Neural cell (in vitro differentiated cells): Measurements from ENCODE around the gene WDR91. TPM values are rescaled to one million over a fixed set of nuclear protein-coding genes. Genes with fewer than 3 reads are reported as not detected.

Experiments
- H2AFZ ChIP-seq: fragments of 200-600, 300-800 bp; sonication (generic), shearing (Covaris generic); 2 replicates; pipeline ENCODE4 v1.6.0; 2014; ENCODE audit warnings: low read depth, mild to moderate bottlenecking, antibody characterized with exemption, low read length, moderate library complexity
- H3F3A ChIP-seq: fragments of 200-600 bp; shearing (Covaris generic); 2 replicates; pipeline ENCODE4 v1.6.1; 2016; ENCODE audit warnings: mild to moderate bottlenecking, moderate library complexity, mixed read lengths, antibody characterized with exemption, low read length; ENCODE audit not compliant: insufficient read depth, poor library complexity, severe bottlenecking
- H3K27ac ChIP-seq: fragments of 200-600, 300-800 bp; sonication (generic), shearing (Covaris generic); 2 replicates; pipeline ENCODE4 v1.5.1; 2014; ENCODE audit warnings: mild to moderate bottlenecking, low read length, moderate library complexity
- H3K27me3 ChIP-seq: fragments of 300-800, 200-600 bp; sonication (generic), shearing (Covaris generic); 2 replicates; pipeline ENCODE4 v1.6.0; 2014; ENCODE audit warnings: mild to moderate bottlenecking, low read depth, low read length, moderate library complexity; ENCODE audit not compliant: insufficient read depth
- H3K36me3 ChIP-seq: fragments of 300-800, 200-600 bp; sonication (generic), shearing (Covaris generic); 2 replicates; pipeline ENCODE4 v1.5.1; 2014; ENCODE audit warnings: mild to moderate bottlenecking, antibody characterized with exemption, low read length, moderate library complexity; ENCODE audit not compliant: insufficient read depth
- H3K4me2 ChIP-seq: fragments of 300-800, 200-600 bp; sonication (generic), shearing (Covaris generic); 2 replicates; pipeline ENCODE4 v1.6.0; 2014; ENCODE audit warnings: mild to moderate bottlenecking, low read length
- H3K4me3 ChIP-seq: fragments of 300-800, 200-600 bp; sonication (generic), shearing (Covaris generic); 2 replicates; pipeline ENCODE4 v1.5.1; 2014; ENCODE audit warnings: mild to moderate bottlenecking, low read length, moderate library complexity
- H3K79me2 ChIP-seq: fragments of 200-600 bp; shearing (Covaris generic); replicated peaks from 2 replicates; pipeline ENCODE4 v1.6.0; 2014; ENCODE audit warnings: mild to moderate bottlenecking, low read length, moderate library complexity; ENCODE audit not compliant: insufficient read depth
- H3K9ac ChIP-seq: fragments of 300-800, 200-600 bp; sonication (generic), shearing (Covaris generic); 2 replicates; pipeline ENCODE4 v1.6.1; 2016; ENCODE audit warnings: mild to moderate bottlenecking, low read length, mixed read lengths
- H3K9me2 ChIP-seq: fragments of 200-600 bp; shearing (Covaris generic); 2 replicates; pipeline ENCODE4 v1.6.1; 2016; ENCODE audit warnings: mild to moderate bottlenecking, low read length, mixed read lengths; ENCODE audit not compliant: insufficient read depth
- H3K9me3 ChIP-seq: fragments of 200-600, 300-800 bp; sonication (generic), shearing (Covaris generic); 2 replicates; pipeline ENCODE4 v1.6.1; 2016; ENCODE audit warnings: mild to moderate bottlenecking, mixed run types, low read length, moderate library complexity, mixed read lengths
- H4K20me1 ChIP-seq: fragments of 200-600 bp; shearing (Covaris generic); 2 replicates; pipeline ENCODE4 v1.6.1; 2016; ENCODE audit warnings: mild to moderate bottlenecking, mixed run types; ENCODE audit not compliant: insufficient read depth
- EP300 ChIP-seq: fragments of 450-650 bp; conservative IDR thresholded peaks from 2 replicates; pipeline ENCODE4 v1.6.1; 2014; ENCODE audit warnings: antibody characterized with exemption, mild to moderate bottlenecking, moderate library complexity; ENCODE audit not compliant: poor library complexity, severe bottlenecking
- EZH2 ChIP-seq: fragments of 200-600, 300-800 bp; shearing (Covaris generic), sonication (generic); IDR thresholded peaks from 2 replicates; pipeline ENCODE4 v1.6.1; 2014; ENCODE audit warnings: antibody characterized with exemption, low read length, borderline replicate concordance, mild to moderate bottlenecking; ENCODE audit not compliant: insufficient read depth, poor library complexity, severe bottlenecking
- MXI1 ChIP-seq: fragments of 450-650 bp; conservative IDR thresholded peaks from 2 replicates; pipeline ENCODE4 v1.6.1; 2014; ENCODE audit warnings: antibody characterized with exemption, mild to moderate bottlenecking; ENCODE audit not compliant: poor library complexity, severe bottlenecking
- POLR2AphosphoS5 ChIP-seq: IDR thresholded peaks from 2 replicates; pipeline ENCODE4 v1.6.1; 2012
- RAD21 ChIP-seq: fragments of 450-650 bp; conservative IDR thresholded peaks from 2 replicates; pipeline ENCODE4 v1.6.1; 2014; ENCODE audit warnings: antibody characterized with exemption, mild to moderate bottlenecking, moderate library complexity
- SMC3 ChIP-seq: fragments of 450-650 bp; conservative IDR thresholded peaks from 2 replicates; pipeline ENCODE4 v1.6.1; 2014; ENCODE audit warnings: antibody characterized with exemption, mild to moderate bottlenecking, moderate library complexity; ENCODE audit not compliant: poor library complexity
- TAF1 ChIP-seq: IDR thresholded peaks from 2 replicates; pipeline ENCODE4 v1.6.1; 2012; ENCODE audit warnings: low read depth
- polyA plus RNA-seq: library from polyadenylated mRNA; depleted of rRNA; stranded (reverse); fragments of >200 nt; gene quantifications from 2 replicates; pipeline ENCODE4 v1.2.3, GENCODE V29; 2014
- TF ChIP-seq, protein P1 (sequence below): IDR thresholded peaks from 2 replicates; pipeline ENCODE4 v1.6.1; 2012; ENCODE audit warnings: borderline replicate concordance
- TF ChIP-seq, protein P2 (sequence below): fragments of 450-650 bp; IDR thresholded peaks from 2 replicates; pipeline ENCODE4 v1.5.1; 2014; ENCODE audit warnings: antibody characterized with exemption, mild to moderate bottlenecking, moderate library complexity; ENCODE audit not compliant: poor library complexity, severe bottlenecking

The WDR91 gene
- polyA plus RNA-seq, 1 donor from 2014 or later = 17.7 TPM

DNA sequence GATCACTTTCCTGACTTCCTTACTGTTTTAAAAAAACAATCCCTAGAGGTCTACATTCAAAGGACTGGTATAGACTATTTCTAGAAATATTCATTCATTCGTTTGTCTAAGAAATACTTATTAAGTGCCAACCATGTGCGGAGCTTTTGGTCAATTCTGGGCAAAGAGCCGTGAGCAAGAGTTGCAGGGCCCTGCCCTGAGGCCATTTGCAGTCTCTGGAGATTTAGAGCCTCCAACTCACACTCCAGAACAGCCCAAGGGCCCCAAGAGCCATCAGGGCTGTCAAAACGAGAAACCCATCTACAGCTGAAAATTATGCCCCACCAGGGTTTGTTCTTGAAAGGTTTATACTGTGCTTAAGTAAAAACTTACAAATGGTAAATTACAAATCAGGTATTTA lies 16.2 kb downstream of the WDR91 start:
- Histone ChIP-seq H2AFZ (no peak overlapping the region), H3K27me3 (no peaks in the 10 kb centered on the region), H3K36me3 (no peaks in the 10 kb centered on the region), H3K9ac (no peak overlapping the region), H3K27ac (no peak overlapping the region), H3K79me2 (no peaks in the 10 kb centered on the region), H3K9me3 (no peaks in the 10 kb centered on the region), H3K4me2 (no peak overlapping the region), H3K9me2 (no peaks in the 10 kb centered on the region), H3F3A (no peaks in the 10 kb centered on the region), H4K20me1 (no peaks in the 10 kb centered on the region), H3K4me3 (no peak overlapping the region)
- no peak for TF ChIP-seq EP300

DNA sequence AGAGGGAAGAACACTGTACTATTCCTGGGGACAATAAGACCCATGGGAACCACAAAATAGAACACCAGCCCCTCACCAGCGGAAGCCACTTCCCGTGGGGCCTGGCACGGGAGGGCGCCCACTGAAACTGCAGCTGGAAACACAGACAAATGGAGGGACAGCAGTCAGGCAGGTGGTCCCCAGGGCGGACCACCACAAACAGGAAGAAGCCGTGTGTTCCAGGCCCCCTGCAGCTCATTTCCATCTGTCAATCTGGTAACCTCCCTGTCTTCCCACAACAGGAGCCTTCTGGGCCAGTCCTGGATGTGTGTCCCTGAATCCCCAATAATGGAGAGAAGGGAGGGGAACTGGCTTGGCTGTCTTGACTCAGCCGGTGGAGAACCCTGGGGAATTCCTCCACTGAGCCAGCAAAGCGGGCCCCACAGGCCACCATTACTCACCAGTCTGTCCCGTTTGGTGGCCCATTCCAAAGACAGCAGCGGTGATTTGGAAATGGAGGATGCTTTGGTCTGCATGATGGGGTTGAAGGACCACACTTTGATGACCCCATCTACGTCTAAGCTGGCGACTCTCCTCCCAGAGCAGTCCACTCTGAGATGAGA lies 16.7 kb downstream of the WDR91 start:
- Histone ChIP-seq H3K9me2 (no peaks in the 10 kb centered on the region), H4K20me1 (no peaks in the 10 kb centered on the region), H3K36me3 (no peaks in the 10 kb centered on the region), H3K4me2 (no peak overlapping the region), H2AFZ (no peak overlapping the region), H3K4me3 (no peak overlapping the region), H3K79me2 (no peaks in the 10 kb centered on the region), H3K9ac (no peak overlapping the region), H3K27me3 (no peaks in the 10 kb centered on the region), H3K9me3 (no peaks in the 10 kb centered on the region), H3F3A (no peaks in the 10 kb centered on the region), H3K27ac (no peak overlapping the region)
- TF ChIP-seq EZH2 = no peak
- TF ChIP-seq RAD21 = no peak
- TF ChIP-seq EP300 = no peak
- TF ChIP-seq, protein P1, sequence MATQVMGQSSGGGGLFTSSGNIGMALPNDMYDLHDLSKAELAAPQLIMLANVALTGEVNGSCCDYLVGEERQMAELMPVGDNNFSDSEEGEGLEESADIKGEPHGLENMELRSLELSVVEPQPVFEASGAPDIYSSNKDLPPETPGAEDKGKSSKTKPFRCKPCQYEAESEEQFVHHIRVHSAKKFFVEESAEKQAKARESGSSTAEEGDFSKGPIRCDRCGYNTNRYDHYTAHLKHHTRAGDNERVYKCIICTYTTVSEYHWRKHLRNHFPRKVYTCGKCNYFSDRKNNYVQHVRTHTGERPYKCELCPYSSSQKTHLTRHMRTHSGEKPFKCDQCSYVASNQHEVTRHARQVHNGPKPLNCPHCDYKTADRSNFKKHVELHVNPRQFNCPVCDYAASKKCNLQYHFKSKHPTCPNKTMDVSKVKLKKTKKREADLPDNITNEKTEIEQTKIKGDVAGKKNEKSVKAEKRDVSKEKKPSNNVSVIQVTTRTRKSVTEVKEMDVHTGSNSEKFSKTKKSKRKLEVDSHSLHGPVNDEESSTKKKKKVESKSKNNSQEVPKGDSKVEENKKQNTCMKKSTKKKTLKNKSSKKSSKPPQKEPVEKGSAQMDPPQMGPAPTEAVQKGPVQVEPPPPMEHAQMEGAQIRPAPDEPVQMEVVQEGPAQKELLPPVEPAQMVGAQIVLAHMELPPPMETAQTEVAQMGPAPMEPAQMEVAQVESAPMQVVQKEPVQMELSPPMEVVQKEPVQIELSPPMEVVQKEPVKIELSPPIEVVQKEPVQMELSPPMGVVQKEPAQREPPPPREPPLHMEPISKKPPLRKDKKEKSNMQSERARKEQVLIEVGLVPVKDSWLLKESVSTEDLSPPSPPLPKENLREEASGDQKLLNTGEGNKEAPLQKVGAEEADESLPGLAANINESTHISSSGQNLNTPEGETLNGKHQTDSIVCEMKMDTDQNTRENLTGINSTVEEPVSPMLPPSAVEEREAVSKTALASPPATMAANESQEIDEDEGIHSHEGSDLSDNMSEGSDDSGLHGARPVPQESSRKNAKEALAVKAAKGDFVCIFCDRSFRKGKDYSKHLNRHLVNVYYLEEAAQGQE = no peak
- TF ChIP-seq MXI1 = no peak

DNA sequence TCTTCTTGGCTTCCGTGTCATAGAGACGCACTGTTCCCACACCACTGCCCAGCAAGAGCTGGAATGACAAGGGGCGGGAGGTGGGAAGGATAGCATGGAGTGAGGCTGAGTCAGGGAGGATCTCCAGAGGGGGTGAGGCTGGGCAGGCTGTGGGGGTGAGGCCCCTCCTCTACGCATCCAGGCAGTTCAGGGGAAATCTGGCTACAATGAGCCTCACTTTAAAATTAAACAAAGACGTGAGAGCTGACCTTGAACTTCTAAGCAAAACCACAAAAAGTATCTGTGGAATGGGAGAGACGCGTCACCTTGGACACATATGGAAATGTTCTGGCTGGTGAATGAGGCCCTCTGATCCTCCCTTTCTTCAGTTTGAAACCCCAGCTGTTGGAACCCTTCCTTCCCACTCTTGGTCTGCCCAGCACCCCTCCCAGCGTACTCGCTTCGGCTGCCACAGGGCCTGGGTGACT lies 17.7 kb downstream of the WDR91 start:
- Histone ChIP-seq H3K4me2 (no peak overlapping the region), H3K27ac (no peak overlapping the region), H3K9me3 (no peaks in the 10 kb centered on the region), H4K20me1 (no peaks in the 10 kb centered on the region), H3K9ac (no peak overlapping the region), H3F3A (no peaks in the 10 kb centered on the region), H3K9me2 (no peaks in the 10 kb centered on the region), H3K79me2 (no peaks in the 10 kb centered on the region), H3K4me3 (no peak overlapping the region), H3K27me3 (no peaks in the 10 kb centered on the region), H3K36me3 (no peaks in the 10 kb centered on the region), H2AFZ (no peak overlapping the region)
- TF ChIP-seq, protein P1 = no peak
- TF ChIP-seq RAD21 (no peak), MXI1 (no peak), SMC3 (no peak), POLR2AphosphoS5 (no peak), EZH2 (no peak), EP300 (no peak), TAF1 (no peak)
- TF ChIP-seq, protein P2, sequence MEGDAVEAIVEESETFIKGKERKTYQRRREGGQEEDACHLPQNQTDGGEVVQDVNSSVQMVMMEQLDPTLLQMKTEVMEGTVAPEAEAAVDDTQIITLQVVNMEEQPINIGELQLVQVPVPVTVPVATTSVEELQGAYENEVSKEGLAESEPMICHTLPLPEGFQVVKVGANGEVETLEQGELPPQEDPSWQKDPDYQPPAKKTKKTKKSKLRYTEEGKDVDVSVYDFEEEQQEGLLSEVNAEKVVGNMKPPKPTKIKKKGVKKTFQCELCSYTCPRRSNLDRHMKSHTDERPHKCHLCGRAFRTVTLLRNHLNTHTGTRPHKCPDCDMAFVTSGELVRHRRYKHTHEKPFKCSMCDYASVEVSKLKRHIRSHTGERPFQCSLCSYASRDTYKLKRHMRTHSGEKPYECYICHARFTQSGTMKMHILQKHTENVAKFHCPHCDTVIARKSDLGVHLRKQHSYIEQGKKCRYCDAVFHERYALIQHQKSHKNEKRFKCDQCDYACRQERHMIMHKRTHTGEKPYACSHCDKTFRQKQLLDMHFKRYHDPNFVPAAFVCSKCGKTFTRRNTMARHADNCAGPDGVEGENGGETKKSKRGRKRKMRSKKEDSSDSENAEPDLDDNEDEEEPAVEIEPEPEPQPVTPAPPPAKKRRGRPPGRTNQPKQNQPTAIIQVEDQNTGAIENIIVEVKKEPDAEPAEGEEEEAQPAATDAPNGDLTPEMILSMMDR = no peak
